Fibroblast of skin of scalp (primary cell): ENCODE measurements around the gene PDHX. TPM values are rescaled to one million over a fixed set of nuclear protein-coding genes. Genes with fewer than 3 reads are reported as not detected.
"Not testable (repeated sequence)": the region's sequence is repeated elsewhere in the genome, so short reads cannot be mapped to it uniquely, and the experiment has no call there.

Experiments used
- DNase-seq: peaks from one replicate; pipeline ENCODE4 v3.0.0-alpha.2; 2013
- polyA plus RNA-seq, 2 experiments: library from polyadenylated mRNA; unstranded; fragments of 120-200 nt; gene quantifications; one replicate each; pipeline ENCODE4 v1.2.1, GENCODE V29; 2013; ENCODE audit not compliant: insufficient read length in 2 of 2

PDHX gene
- polyA plus RNA-seq (2013, experiment 1 of 2; ENCODE audit: insufficient read length), result 22.8 TPM
- polyA plus RNA-seq (2013, experiment 2 of 2; ENCODE audit: insufficient read length), result 25.5 TPM

- DNase-seq, result peak; percentile 99
Measured at GRCh38 chr11:34916015-34916842, at the start of gene PDHX, which contains the start of gene APIP. Gene PDHX (plus strand): TSS chr11:34916618. CDS start chr11:34916656, 38 bp downstream. Gene APIP (minus strand): TSS chr11:34916379. CDS start chr11:34916284, 95 bp downstream.

GRCh38 chr11:34869425-34869824, 47.0 kb upstream of the PDHX start:
- no peak for DNase-seq

- DNase-seq, result no peak
Measured at GRCh38 chr11:34870548-34871196, 45.7 kb upstream of the PDHX start.

- DNase-seq, result no peak
Measured at GRCh38 chr11:34874202-34874601, 42.2 kb upstream of the PDHX start.

- DNase-seq, result no peak
Measured at GRCh38 chr11:34877375-34877975, 38.9 kb upstream of the PDHX start.

- DNase-seq, result no peak
Measured at GRCh38 chr11:34881900-34882299, 34.5 kb upstream of the PDHX start.

GRCh38 chr11:34886609-34887008, 29.8 kb upstream of the PDHX start:
- no peak for DNase-seq

GRCh38 chr11:34887260-34887659, 29.2 kb upstream of the PDHX start:
- no peak for DNase-seq

GRCh38 chr11:34890089-34890488, 26.3 kb upstream of the PDHX start:
- DNase-seq, result no peak

GRCh38 chr11:34890812-34891211, 25.6 kb upstream of the PDHX start:
- DNase-seq, result peak; percentile 46

- no peak for DNase-seq
Measured at GRCh38 chr11:34891611-34892010, 24.8 kb upstream of the PDHX start.

- DNase-seq, result peak; percentile 21
Measured at GRCh38 chr11:34893416-34893815, 23.0 kb upstream of the PDHX start.

GRCh38 chr11:34896191-34896590, 20.2 kb upstream of the PDHX start:
- DNase-seq, result not testable (repeated sequence)

GRCh38 chr11:34897171-34897870, 19.1 kb upstream of the PDHX start:
- no peak for DNase-seq

GRCh38 chr11:34898474-34898873, 17.9 kb upstream of the PDHX start:
- no peak for DNase-seq

- DNase-seq, result no peak
Measured at GRCh38 chr11:34899633-34900016, 16.8 kb upstream of the PDHX start.

- no peak for DNase-seq
Measured at GRCh38 chr11:34904421-34904955, 11.9 kb upstream of the PDHX start.

- no peak for DNase-seq
Measured at GRCh38 chr11:34905666-34906065, 10.8 kb upstream of the PDHX start.

- no peak for DNase-seq
Measured at GRCh38 chr11:34907934-34908593, 8.4 kb upstream of the PDHX start.

- no peak for DNase-seq
Measured at GRCh38 chr11:34909415-34909814, 7.0 kb upstream of the PDHX start.

- no peak for DNase-seq
Measured at GRCh38 chr11:34909955-34910354, 6.5 kb upstream of the PDHX start.

- DNase-seq, result no peak
Measured at GRCh38 chr11:34910817-34911216, 5.6 kb upstream of the PDHX start.
